BE2C (cell line): ENCODE results near the gene STX18.

ENCODE experiments used
- DNase-seq: peaks from one replicate; pipeline ENCODE4 v3.0.0-alpha.2; 2020
- H3K27me3 ChIP-seq: fragments of 250-450 bp; sonication (Bioruptor Pico); 2 replicates; pipeline ENCODE4 v1.5.1; 2020; ENCODE audit warnings: mild to moderate bottlenecking
- H3K36me3 ChIP-seq: fragments of 250-450 bp; sonication (Bioruptor Pico); 2 replicates; pipeline ENCODE4 v1.5.1; 2020; ENCODE audit warnings: mild to moderate bottlenecking
- H3K4me1 ChIP-seq: fragments of 250-450 bp; sonication (Bioruptor Pico); 2 replicates; pipeline ENCODE4 v1.5.1; 2020
- H3K4me3 ChIP-seq: 2 replicates; pipeline ENCODE4 v1.5.1; 2011; ENCODE audit warnings: low read depth, low read length
- H3K9me3 ChIP-seq: fragments of 250-450 bp; sonication (Bioruptor Pico); 2 replicates; pipeline ENCODE4 v1.5.1; 2020
- TF ChIP-seq, protein P1 (sequence below): IDR thresholded peaks from 2 replicates; pipeline ENCODE4 v1.5.1; 2012; ENCODE audit warnings: mild to moderate bottlenecking, low read depth, low read length

The STX18 gene

DNA sequence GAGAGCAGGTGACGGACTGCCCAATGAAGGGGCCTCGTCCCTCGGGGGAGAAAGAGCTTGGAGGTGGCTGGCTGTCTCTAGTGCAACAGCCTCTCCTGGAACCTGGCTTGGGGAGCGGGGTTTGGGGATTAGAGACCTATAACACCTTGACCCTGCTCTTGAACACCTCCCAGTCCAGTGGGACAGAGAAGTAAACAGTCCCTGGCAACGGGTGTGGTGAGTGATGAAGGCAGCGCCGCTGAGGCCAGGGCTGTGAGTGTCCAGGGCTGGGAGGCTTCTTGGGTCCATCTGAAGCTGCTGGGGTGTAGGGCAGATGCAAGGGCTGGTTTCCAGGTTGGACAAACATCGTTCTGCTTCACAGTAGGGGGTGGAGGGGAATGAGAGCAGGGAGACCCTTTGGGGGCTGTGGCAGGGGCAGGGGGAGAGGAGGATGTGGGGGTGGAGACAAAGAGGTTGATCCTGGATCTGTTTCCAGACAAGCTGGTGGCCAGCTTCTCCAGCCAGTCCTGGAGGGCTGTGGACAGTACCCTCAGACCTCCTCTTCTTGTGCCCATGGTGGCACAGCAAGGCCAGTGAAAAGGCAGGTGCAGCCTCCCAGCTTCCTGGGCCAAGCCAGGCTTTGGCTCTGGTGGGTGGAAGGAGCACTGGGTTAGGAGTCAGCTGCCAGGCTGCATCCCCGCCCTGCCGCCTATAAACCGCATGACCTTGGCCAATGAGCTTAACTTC lies 151.2 kb downstream of the STX18 start:
- no peaks in the 10 kb centered on the region for H3K9me3 ChIP-seq
- H3K36me3 ChIP-seq = peaks cover 53% of the 10 kb centered on the region
- H3K4me3 ChIP-seq = no peak overlapping the region
- peaks cover 40% of the 10 kb centered on the region for H3K4me1 ChIP-seq
- H3K27me3 ChIP-seq = no peaks in the 10 kb centered on the region
- TF ChIP-seq, protein P1, sequence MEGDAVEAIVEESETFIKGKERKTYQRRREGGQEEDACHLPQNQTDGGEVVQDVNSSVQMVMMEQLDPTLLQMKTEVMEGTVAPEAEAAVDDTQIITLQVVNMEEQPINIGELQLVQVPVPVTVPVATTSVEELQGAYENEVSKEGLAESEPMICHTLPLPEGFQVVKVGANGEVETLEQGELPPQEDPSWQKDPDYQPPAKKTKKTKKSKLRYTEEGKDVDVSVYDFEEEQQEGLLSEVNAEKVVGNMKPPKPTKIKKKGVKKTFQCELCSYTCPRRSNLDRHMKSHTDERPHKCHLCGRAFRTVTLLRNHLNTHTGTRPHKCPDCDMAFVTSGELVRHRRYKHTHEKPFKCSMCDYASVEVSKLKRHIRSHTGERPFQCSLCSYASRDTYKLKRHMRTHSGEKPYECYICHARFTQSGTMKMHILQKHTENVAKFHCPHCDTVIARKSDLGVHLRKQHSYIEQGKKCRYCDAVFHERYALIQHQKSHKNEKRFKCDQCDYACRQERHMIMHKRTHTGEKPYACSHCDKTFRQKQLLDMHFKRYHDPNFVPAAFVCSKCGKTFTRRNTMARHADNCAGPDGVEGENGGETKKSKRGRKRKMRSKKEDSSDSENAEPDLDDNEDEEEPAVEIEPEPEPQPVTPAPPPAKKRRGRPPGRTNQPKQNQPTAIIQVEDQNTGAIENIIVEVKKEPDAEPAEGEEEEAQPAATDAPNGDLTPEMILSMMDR = no peak
- DNase-seq = no peak

DNA sequence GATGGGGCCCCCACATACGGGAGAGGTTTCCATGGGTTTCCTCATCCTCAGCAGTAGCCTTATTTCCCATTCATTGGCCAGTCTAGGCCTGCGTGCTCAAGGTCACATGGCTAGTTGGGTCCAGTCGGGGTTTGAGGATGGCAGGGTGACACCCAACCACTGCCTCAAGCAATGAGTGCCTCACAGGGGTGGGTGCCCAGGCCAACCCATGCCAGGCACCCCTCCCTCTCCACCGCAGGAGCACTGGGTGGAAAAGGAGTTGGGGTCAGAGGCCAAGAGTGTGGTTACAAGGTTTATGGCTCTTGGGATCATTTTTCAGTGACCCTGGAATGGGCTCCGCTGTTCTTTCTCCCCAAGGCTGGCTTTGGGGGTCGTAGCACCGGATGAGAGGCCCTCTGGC lies 151.8 kb downstream of the STX18 start:
- Histone ChIP-seq H3K9me3 (no peaks in the 10 kb centered on the region), H3K27me3 (no peaks in the 10 kb centered on the region), H3K4me1 (peaks cover 34% of the 10 kb centered on the region), H3K36me3 (peaks cover 46% of the 10 kb centered on the region), H3K4me3 (no peak overlapping the region)
- DNase-seq = no peak
- TF ChIP-seq, protein P1 = no peak

DNA sequence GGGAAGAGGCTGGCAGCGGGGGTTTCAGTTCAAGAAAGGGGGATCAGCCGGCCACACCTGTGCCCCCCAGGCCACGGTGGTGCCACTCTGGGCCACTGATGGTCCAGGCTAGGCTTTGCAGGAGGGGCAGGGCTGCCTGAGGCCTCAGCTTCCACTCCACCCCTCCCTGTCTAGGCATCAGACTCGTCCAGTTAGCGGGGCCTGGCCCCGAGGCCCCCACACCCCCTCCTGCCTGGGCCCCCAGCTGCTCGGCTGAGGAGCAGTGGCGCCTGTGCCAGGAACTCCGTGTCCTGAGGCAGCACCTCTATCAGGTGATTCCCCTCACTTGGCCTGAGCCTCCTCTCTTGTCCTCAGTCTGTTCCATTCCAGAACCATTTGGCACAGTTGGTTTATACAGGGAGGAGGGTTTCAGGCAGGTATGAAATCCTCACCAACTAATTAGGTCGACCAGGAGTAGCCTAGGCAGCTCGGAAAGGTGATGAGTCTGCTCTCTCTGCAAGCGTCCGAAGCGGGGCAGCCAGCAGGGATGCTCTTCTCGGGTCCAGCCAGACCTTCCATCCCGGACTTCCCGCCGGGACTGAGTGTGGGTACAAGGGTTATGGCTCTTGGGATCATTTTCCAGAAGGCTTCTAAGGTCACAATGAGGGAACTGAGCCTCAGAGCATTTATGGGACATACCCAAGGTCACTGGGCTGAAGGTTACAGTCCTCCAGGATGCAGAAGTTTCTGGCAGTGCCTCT lies 152.8 kb downstream of the STX18 start:
- TF ChIP-seq, protein P1 = no peak
- H3K27me3 ChIP-seq = no peaks in the 10 kb centered on the region
- peaks cover 28% of the 10 kb centered on the region for H3K4me1 ChIP-seq
- peaks cover 42% of the 10 kb centered on the region for H3K36me3 ChIP-seq
- no peaks in the 10 kb centered on the region for H3K9me3 ChIP-seq
- H3K4me3 ChIP-seq = peak overlapping the region; percentile 16; the same call in 1 of the 2 replicates
- no peak for DNase-seq

DNA sequence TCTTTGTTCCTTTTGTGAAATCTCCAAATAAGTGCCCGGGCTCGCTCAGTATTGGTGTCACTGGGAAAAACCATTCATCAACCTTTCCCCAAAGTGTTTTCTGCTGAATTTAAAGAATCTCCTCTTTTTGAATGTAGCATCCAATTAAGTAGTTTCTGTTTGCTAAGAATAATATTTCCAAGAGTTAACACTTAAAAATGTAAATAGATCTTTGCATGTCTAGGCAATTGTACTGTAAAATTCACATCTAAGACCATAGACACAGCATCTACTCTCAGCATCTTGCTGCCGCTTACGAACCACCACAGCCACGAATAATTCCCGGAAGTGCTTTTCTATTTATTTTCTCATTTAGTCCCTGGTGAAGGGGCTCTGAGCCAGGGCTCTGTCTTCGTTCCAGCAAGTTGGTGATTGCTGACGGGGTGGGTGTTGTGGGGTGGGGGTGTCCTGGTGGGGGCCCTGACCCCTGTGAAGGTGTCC lies 153.5 kb downstream of the STX18 start:
- DNase-seq = no peak
- H3K36me3 ChIP-seq = peaks cover 36% of the 10 kb centered on the region
- H3K4me3 ChIP-seq = peak overlapping the region; percentile 70
- H3K27me3 ChIP-seq = no peaks in the 10 kb centered on the region
- H3K9me3 ChIP-seq = no peaks in the 10 kb centered on the region
- TF ChIP-seq, protein P1 = no peak
- H3K4me1 ChIP-seq = peaks cover 23% of the 10 kb centered on the region

DNA sequence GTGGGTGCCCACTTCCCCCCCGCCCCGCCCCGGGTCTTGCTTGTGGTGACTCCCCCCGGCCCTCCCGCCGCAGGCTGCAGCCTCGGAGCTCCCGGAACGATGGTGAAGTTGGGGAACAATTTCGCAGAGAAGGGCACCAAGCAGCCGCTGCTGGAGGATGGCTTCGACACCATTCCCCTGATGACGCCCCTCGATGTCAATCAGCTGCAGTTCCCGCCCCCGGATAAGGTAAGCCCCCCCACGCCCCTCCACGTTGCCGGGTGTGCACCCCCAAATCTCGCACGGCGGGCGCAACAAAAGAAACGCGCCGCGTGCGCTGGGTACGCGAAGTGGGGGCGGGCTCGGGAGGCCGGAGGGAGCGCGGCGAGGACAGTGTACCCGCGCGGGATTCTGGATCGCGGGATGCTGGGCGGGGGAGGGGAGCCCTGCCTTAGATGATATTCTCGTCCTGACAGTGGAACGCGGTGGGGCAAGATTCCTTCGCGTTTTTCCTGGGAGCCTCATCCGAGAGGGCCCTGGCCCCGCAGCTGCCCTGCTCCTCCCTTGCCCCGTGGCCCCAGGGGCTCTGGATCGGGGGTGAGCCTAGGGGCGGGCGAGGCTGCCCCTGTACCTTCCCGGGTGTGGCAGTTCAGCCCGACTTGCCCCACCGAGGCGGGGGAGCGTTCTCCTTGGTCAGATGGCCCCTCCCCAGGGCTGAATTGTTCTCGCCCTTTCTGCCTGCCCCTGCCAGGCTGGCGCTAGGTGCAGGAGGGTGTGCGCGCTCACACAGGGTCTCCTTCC lies 154.1 kb downstream of the STX18 start:
- DNase-seq = peak; percentile 54
- TF ChIP-seq, protein P1 = no peak
- H3K36me3 ChIP-seq = peaks cover 30% of the 10 kb centered on the region
- no peaks in the 10 kb centered on the region for H3K27me3 ChIP-seq
- H3K4me3 ChIP-seq = peak overlapping the region; percentile 70
- no peaks in the 10 kb centered on the region for H3K9me3 ChIP-seq
- H3K4me1 ChIP-seq = peaks cover 21% of the 10 kb centered on the region
